Tibial nerve (tissue), 4 donors: ENCODE measurements around the gene PSTPIP2. TPM values are rescaled to one million over a fixed set of nuclear protein-coding genes. Genes with fewer than 3 reads are reported as not detected.

ENCODE experiments used
- DNase-seq, 2 donors: peaks; one replicate each; pipeline ENCODE4 v3.0.0-alpha.2; 2019; ENCODE audit warnings: low spot score in 2 of 2
- H3K27ac ChIP-seq, 4 donors: fragments of 200-600 bp; sonication (generic) in 3 of 4; one replicate each; pipeline ENCODE4 v1.5.1; 2017 to 2019; ENCODE audit warnings: mild to moderate bottlenecking in 1 of 4
- H3K27me3 ChIP-seq, 2 donors: fragments of 200-600 bp; sonication (generic) in 1 of 2; one replicate each; pipeline versions ENCODE4 v1.5.1 to v1.6.0; 2017 to 2019
- H3K36me3 ChIP-seq, 3 donors: fragments of 200-600 bp; sonication (generic); one replicate each; pipeline ENCODE4 v1.5.1; 2018 to 2019
- H3K4me1 ChIP-seq, 4 donors: fragments of 200-600 bp; sonication (generic) in 3 of 4; one replicate each; pipeline ENCODE4 v1.5.1; 2017 to 2019
- H3K4me3 ChIP-seq, 4 donors: fragments of 200-600 bp; sonication (generic) in 3 of 4; one replicate each; pipeline ENCODE4 v1.5.1; 2017 to 2019; ENCODE audit warnings: mild to moderate bottlenecking in 1 of 4, moderate library complexity in 1 of 4
- H3K9me3 ChIP-seq, 4 donors: fragments of 200-600 bp; sonication (generic) in 3 of 4; one replicate each; pipeline ENCODE4 v1.5.1; 2017 to 2019
- CTCF ChIP-seq, 5 experiments: fragments of 200-600 bp in 3 of 5; fragments of 450-650 bp in 2 of 5; sonication (generic) in 3 of 5; IDR thresholded peaks; one replicate each; pipeline ENCODE4 v1.5.1; 2016 to 2019; ENCODE audit warnings: antibody characterized with exemption in 5 of 5, mild to moderate bottlenecking in 3 of 5, moderate library complexity in 2 of 5
- EP300 ChIP-seq, 2 donors: sonication (generic); formaldehyde crosslinking; IDR thresholded peaks; one replicate each; pipeline ENCODE4 v1.6.1; 2017; ENCODE audit warnings: antibody characterized with exemption in 2 of 2, mild to moderate bottlenecking in 1 of 2
- POLR2A ChIP-seq, 2 donors: fragments of 450-650 bp; IDR thresholded peaks; one replicate each; pipeline ENCODE4 v1.6.1; 2017; ENCODE audit warnings: antibody characterized with exemption in 2 of 2, mild to moderate bottlenecking in 2 of 2, moderate library complexity in 2 of 2
- WGBS, 2 donors: methylation state at CpG; one replicate each; pipeline ENCODE4 v1.1.5; 2018; 5-methylcytosine and 5-hydroxymethylcytosine counted together
- total RNA-seq, 4 donors: library from RNA; depleted of rRNA; stranded (reverse); fragments of >200 nt; gene quantifications; one replicate each; pipeline ENCODE4 v1.1.0, GENCODE V29; 2016

Gene PSTPIP2
- total RNA-seq, 4 donors from 2014 or later = 5.4 to 9.9 (median 7.1) TPM

GRCh38 chr18:46040033-46040746, 31.9 kb downstream of the PSTPIP2 start:
- TF ChIP-seq POLR2A (IDR thresholded peaks at IDR 0.05) (no peak), EP300 (IDR thresholded peaks at IDR 0.05) (no peak), CTCF (IDR thresholded peaks at IDR 0.05) (no peak)
- H3K27me3 ChIP-seq = no peaks in the 10 kb centered on the region
- no peaks in the 10 kb centered on the region for H3K36me3 ChIP-seq
- no peak for DNase-seq
- no peak overlapping the region for H3K4me3 ChIP-seq
- WGBS, 2 donors = 86 to 88% methylated on average over 5 of the region's 5 CpGs
- H3K27ac ChIP-seq = no peak overlapping the region
- H3K4me1 ChIP-seq = peaks cover 0 to 15% (median 6%) of the 10 kb centered on the region in 4 donors
- H3K9me3 ChIP-seq = no peaks in the 10 kb centered on the region

- no peaks in the 10 kb centered on the region for H3K36me3 ChIP-seq
- TF ChIP-seq CTCF (IDR thresholded peaks at IDR 0.05) (no peak), POLR2A (IDR thresholded peaks at IDR 0.05) (no peak)
- no peak for DNase-seq
- peaks cover 0 to 16% (median 6%) of the 10 kb centered on the region in 4 donors for H3K4me1 ChIP-seq
- 69% methylated on average over 9 of the region's 9 CpGs for WGBS, 2 donors
- no peaks in the 10 kb centered on the region for H3K27me3 ChIP-seq
- no peaks in the 10 kb centered on the region for H3K9me3 ChIP-seq
- no peak overlapping the region for H3K27ac ChIP-seq
- no peak overlapping the region for H3K4me3 ChIP-seq
These were observed 34.4 kb downstream of the PSTPIP2 start for GRCh38 chr18:46037512-46038305.

- 93 to 96% methylated on average over 2 of the region's 2 CpGs for WGBS, 2 donors
- DNase-seq = no peak
- Histone ChIP-seq H3K9me3 (no peaks in the 10 kb centered on the region), H3K36me3 (no peaks in the 10 kb centered on the region), H3K27me3 (no peaks in the 10 kb centered on the region), H3K4me3 (no peak overlapping the region), H3K27ac (no peak overlapping the region), H3K4me1 (peaks cover 0 to 3% (median 0%) of the 10 kb centered on the region in 4 donors)
- TF ChIP-seq CTCF (IDR thresholded peaks at IDR 0.05) = no peak
- no peak for TF ChIP-seq EP300 (IDR thresholded peaks at IDR 0.05)
- TF ChIP-seq POLR2A (IDR thresholded peaks at IDR 0.05) = no peak
These were observed 36.1 kb downstream of the PSTPIP2 start for GRCh38 chr18:46035696-46036680.

GRCh38 chr18:46034230-46034629, 37.8 kb downstream of the PSTPIP2 start:
- WGBS, 2 donors = 36 to 37% methylated on average over 1 of the region's 1 CpG
- TF ChIP-seq EP300 (IDR thresholded peaks at IDR 0.05) (no peak), POLR2A (IDR thresholded peaks at IDR 0.05) (no peak), CTCF (IDR thresholded peaks at IDR 0.05) (no peak)
- H3K36me3 ChIP-seq = no peaks in the 10 kb centered on the region

More at GRCh38 chr18:46034230-46034629, 37.8 kb downstream of the PSTPIP2 start:
- peaks cover 0 to 3% (median 0%) of the 10 kb centered on the region in 4 donors for H3K4me1 ChIP-seq
- no peaks in the 10 kb centered on the region for H3K9me3 ChIP-seq
- no peak for DNase-seq
- no peak overlapping the region for H3K4me3 ChIP-seq
- no peak overlapping the region for H3K27ac ChIP-seq
- no peaks in the 10 kb centered on the region for H3K27me3 ChIP-seq
